ENCODE measurements around the gene PPP1R13B. TPM values are rescaled to one million over a fixed set of nuclear protein-coding genes. Genes with fewer than 3 reads are reported as not detected.

Gene PPP1R13B
- total RNA-seq, 1 experiment from 2014 or later = 3.0 TPM

DNA sequence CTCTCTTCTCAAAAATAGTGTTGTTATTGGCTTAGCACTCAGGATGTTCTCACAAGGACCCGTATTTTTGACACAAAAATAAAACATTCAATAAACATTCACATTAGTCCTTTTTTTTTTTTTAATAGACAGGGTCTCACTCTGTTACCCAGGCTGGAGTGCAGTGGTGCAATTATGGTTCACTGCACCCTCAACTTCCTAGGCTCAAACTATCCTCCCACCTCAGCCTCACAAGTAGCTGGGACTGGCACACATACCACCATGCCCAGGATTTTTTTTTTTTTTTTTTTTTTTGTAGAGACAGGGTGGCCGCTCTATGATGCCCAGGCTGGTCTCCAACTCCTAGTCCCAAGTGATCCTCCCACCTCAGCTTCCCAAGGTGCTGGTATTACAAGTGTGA lies 27.0 kb downstream of the PPP1R13B start:
- H3K4me3 ChIP-seq (ENCODE audit: low read length) = no peak overlapping the region
- no peak overlapping the region for H3K27ac ChIP-seq (ENCODE audit: low read length)
- no peaks in the 10 kb centered on the region for H3K9me2 ChIP-seq (replicated peaks; ENCODE audit: insufficient read depth, low read length)
- DNase-seq = no peak
- H2AFZ ChIP-seq (ENCODE audit: low read length) = no peak overlapping the region
- no peak overlapping the region for H3K4me2 ChIP-seq (ENCODE audit: low read depth, low read length, poor library complexity, severe bottlenecking)
- no peak overlapping the region for H3K9ac ChIP-seq (ENCODE audit: low read length)
- H3K9me3 ChIP-seq (ENCODE audit: low read length) = no peaks in the 10 kb centered on the region
- H3K4me1 ChIP-seq (ENCODE audit: low read length) = peaks cover 8% of the 10 kb centered on the region
- no peaks in the 10 kb centered on the region for H3K36me3 ChIP-seq (ENCODE audit: insufficient read depth, low read length)
- H3K27me3 ChIP-seq (ENCODE audit: low read length) = no peaks in the 10 kb centered on the region
- H3K79me2 ChIP-seq (ENCODE audit: low read length) = no peaks in the 10 kb centered on the region
- H4K20me1 ChIP-seq (ENCODE audit: insufficient read depth, low read depth, low read length) = peaks cover 12% of the 10 kb centered on the region

DNA sequence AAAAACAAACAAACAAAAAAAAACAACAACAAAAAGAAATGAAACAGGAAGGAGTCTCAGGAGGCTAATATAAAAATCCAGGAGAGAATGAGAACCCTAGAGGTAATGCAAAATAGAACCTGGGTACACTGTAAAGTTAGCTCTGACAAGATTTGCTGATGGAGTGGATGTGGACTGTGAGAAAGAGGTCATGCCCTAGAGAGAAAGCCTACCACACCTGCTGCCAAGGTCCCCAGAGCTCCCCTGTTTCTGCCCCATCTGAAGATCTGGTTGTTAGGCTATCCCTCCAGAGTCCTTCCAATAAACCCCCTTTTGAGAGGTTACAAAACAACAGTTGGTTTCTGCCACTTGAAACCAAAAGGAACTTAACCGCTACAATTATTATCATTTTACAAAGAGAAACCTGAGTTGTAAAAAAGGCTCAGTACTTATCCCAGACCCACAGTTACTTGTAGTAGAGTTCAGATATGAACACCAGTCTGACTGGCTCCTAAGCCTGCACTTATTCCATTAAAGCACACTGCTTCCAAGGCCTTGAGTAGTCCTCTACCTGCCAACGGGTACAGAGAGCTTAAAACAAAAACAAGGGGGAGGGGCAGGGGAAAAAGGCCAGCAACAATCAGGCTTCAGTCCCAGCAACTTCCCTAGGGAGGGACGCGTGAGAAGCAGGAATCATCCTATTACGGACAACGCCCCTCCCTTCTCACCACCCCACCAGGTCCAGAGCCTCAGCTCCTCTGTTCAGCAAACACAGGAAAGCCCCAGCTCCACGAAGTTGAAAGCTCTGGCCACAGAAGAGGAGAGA lies 27.7 kb downstream of the PPP1R13B start:
- H3K9me3 ChIP-seq (ENCODE audit: low read length) = no peaks in the 10 kb centered on the region
- no peaks in the 10 kb centered on the region for H3K27me3 ChIP-seq (ENCODE audit: low read length)
- no peak overlapping the region for H3K9ac ChIP-seq (ENCODE audit: low read length)
- H2AFZ ChIP-seq (ENCODE audit: low read length) = no peak overlapping the region
- peaks cover 8% of the 10 kb centered on the region for H3K4me1 ChIP-seq (ENCODE audit: low read length)
- no peak overlapping the region for H3K4me3 ChIP-seq (ENCODE audit: low read length)
- no peak overlapping the region for H3K4me2 ChIP-seq (ENCODE audit: low read depth, low read length, poor library complexity, severe bottlenecking)
- no peaks in the 10 kb centered on the region for H3K36me3 ChIP-seq (ENCODE audit: insufficient read depth, low read length)
- no peaks in the 10 kb centered on the region for H3K79me2 ChIP-seq (ENCODE audit: low read length)
- H3K27ac ChIP-seq (ENCODE audit: low read length) = no peak overlapping the region
- H4K20me1 ChIP-seq (ENCODE audit: insufficient read depth, low read depth, low read length) = peaks cover 12% of the 10 kb centered on the region
- no peak for DNase-seq
- H3K9me2 ChIP-seq (replicated peaks; ENCODE audit: insufficient read depth, low read length) = no peaks in the 10 kb centered on the region

GRCh38 chr14:103818870-103819269 lies 28.5 kb downstream of the PPP1R13B start:
- no peaks in the 10 kb centered on the region for H3K27me3 ChIP-seq (ENCODE audit: low read length)
- H3K36me3 ChIP-seq (ENCODE audit: insufficient read depth, low read length) = no peaks in the 10 kb centered on the region
- DNase-seq = no peak
- peaks cover 8% of the 10 kb centered on the region for H3K4me1 ChIP-seq (ENCODE audit: low read length)
- no peak overlapping the region for H3K4me2 ChIP-seq (ENCODE audit: low read depth, low read length, poor library complexity, severe bottlenecking)
- H2AFZ ChIP-seq (ENCODE audit: low read length) = no peak overlapping the region
- H3K9ac ChIP-seq (ENCODE audit: low read length) = no peak overlapping the region
- H3K9me3 ChIP-seq (ENCODE audit: low read length) = no peaks in the 10 kb centered on the region
- peaks cover 12% of the 10 kb centered on the region for H4K20me1 ChIP-seq (ENCODE audit: insufficient read depth, low read depth, low read length)
- no peaks in the 10 kb centered on the region for H3K9me2 ChIP-seq (replicated peaks; ENCODE audit: insufficient read depth, low read length)
- no peaks in the 10 kb centered on the region for H3K79me2 ChIP-seq (ENCODE audit: low read length)
- H3K27ac ChIP-seq (ENCODE audit: low read length) = no peak overlapping the region
- no peak overlapping the region for H3K4me3 ChIP-seq (ENCODE audit: low read length)

DNA sequence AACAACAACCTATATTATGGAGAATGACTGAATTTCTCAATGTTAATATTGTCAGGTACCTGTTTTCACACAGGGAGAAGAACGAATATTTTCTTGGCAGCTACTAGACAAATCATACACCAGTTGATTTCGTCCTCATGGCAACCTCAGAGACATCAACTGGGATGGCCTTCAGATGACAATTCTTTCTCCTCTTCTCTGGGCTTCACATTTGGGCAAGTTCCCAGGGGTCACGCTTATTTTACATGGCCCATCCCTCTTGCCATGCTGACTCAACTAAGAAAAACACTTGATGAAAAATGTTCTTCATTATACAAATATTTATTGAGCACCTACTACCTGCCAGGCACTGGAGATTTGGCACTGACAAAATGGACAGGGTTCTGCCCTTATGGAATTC lies 29.0 kb downstream of the PPP1R13B start:
- H3K4me1 ChIP-seq (ENCODE audit: low read length) = peaks cover 8% of the 10 kb centered on the region
- H4K20me1 ChIP-seq (ENCODE audit: insufficient read depth, low read depth, low read length) = peaks cover 12% of the 10 kb centered on the region
- no peaks in the 10 kb centered on the region for H3K9me3 ChIP-seq (ENCODE audit: low read length)
- H3K36me3 ChIP-seq (ENCODE audit: insufficient read depth, low read length) = no peaks in the 10 kb centered on the region
- H3K4me2 ChIP-seq (ENCODE audit: low read depth, low read length, poor library complexity, severe bottlenecking) = no peak overlapping the region
- H3K4me3 ChIP-seq (ENCODE audit: low read length) = no peak overlapping the region
- no peak for DNase-seq
- H3K27ac ChIP-seq (ENCODE audit: low read length) = no peak overlapping the region
- no peak overlapping the region for H3K9ac ChIP-seq (ENCODE audit: low read length)
- no peaks in the 10 kb centered on the region for H3K27me3 ChIP-seq (ENCODE audit: low read length)
- no peaks in the 10 kb centered on the region for H3K79me2 ChIP-seq (ENCODE audit: low read length)
- no peaks in the 10 kb centered on the region for H3K9me2 ChIP-seq (replicated peaks; ENCODE audit: insufficient read depth, low read length)
- H2AFZ ChIP-seq (ENCODE audit: low read length) = no peak overlapping the region

DNA sequence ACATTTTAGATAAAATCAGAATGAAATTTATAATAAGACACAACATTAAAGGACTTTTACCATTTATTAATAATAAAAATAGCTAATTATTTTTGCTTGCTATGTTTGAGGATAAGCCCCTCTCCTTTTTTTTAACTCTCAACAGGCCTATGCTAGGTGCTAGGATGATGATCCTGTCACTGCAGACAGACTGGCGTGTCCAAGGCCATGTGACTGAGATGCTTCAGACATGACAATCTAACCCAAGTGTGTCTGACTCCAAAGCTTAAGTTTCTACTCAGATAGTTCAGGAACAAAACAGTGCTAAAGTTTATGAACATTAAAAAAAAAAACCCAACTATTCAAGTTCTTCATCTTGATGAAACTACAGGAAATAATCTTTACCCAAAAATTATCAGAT lies 29.8 kb downstream of the PPP1R13B start:
- H3K9ac ChIP-seq (ENCODE audit: low read length) = no peak overlapping the region
- no peaks in the 10 kb centered on the region for H3K9me3 ChIP-seq (ENCODE audit: low read length)
- no peak overlapping the region for H3K4me2 ChIP-seq (ENCODE audit: low read depth, low read length, poor library complexity, severe bottlenecking)
- H3K27me3 ChIP-seq (ENCODE audit: low read length) = no peaks in the 10 kb centered on the region
- H3K4me3 ChIP-seq (ENCODE audit: low read length) = no peak overlapping the region
- no peak overlapping the region for H2AFZ ChIP-seq (ENCODE audit: low read length)
- H3K4me1 ChIP-seq (ENCODE audit: low read length) = peaks cover 8% of the 10 kb centered on the region
- H3K79me2 ChIP-seq (ENCODE audit: low read length) = no peaks in the 10 kb centered on the region
- no peaks in the 10 kb centered on the region for H3K9me2 ChIP-seq (replicated peaks; ENCODE audit: insufficient read depth, low read length)
- DNase-seq = no peak
- H3K27ac ChIP-seq (ENCODE audit: low read length) = no peak overlapping the region
- peaks cover 12% of the 10 kb centered on the region for H4K20me1 ChIP-seq (ENCODE audit: insufficient read depth, low read depth, low read length)
- no peaks in the 10 kb centered on the region for H3K36me3 ChIP-seq (ENCODE audit: insufficient read depth, low read length)

GRCh38 chr14:103816991-103817390 lies 30.4 kb downstream of the PPP1R13B start:
- Histone ChIP-seq H3K9ac (ENCODE audit: low read length) (no peak overlapping the region), H4K20me1 (ENCODE audit: insufficient read depth, low read depth, low read length) (peaks cover 12% of the 10 kb centered on the region), H3K79me2 (ENCODE audit: low read length) (no peaks in the 10 kb centered on the region), H3K9me2 (replicated peaks; ENCODE audit: insufficient read depth, low read length) (no peaks in the 10 kb centered on the region), H3K27me3 (ENCODE audit: low read length) (no peaks in the 10 kb centered on the region), H3K4me1 (ENCODE audit: low read length) (peaks cover 8% of the 10 kb centered on the region), H3K9me3 (ENCODE audit: low read length) (no peaks in the 10 kb centered on the region), H3K4me3 (ENCODE audit: low read length) (no peak overlapping the region), H2AFZ (ENCODE audit: low read length) (no peak overlapping the region), H3K4me2 (ENCODE audit: low read depth, low read length, poor library complexity, severe bottlenecking) (no peak overlapping the region), H3K36me3 (ENCODE audit: insufficient read depth, low read length) (no peaks in the 10 kb centered on the region), H3K27ac (ENCODE audit: low read length) (no peak overlapping the region)
- no peak for DNase-seq

DNA sequence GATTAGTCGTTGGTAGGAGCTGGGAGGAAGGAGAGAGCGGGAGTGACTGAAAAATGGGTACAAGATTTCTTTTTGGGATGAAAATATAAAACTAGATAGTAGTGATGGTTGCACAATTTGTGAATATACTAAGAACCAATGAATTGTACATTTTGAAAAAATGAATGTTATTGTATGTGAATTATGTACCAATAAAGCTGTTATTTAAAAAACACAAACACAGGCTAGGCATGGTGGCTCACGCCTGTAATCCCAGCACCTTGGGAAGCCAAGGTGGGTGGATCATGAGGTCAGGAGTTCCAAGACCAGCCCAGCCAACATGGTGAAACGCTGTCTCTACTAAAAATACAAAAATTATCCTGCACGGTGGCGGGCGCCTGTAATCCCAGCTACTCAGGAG lies 32.1 kb downstream of the PPP1R13B start:
- H3K9me2 ChIP-seq (replicated peaks; ENCODE audit: insufficient read depth, low read length) = no peaks in the 10 kb centered on the region
- no peaks in the 10 kb centered on the region for H3K79me2 ChIP-seq (ENCODE audit: low read length)
- H2AFZ ChIP-seq (ENCODE audit: low read length) = no peak overlapping the region
- H3K9ac ChIP-seq (ENCODE audit: low read length) = no peak overlapping the region
- H3K27ac ChIP-seq (ENCODE audit: low read length) = no peak overlapping the region
- H3K36me3 ChIP-seq (ENCODE audit: insufficient read depth, low read length) = no peaks in the 10 kb centered on the region
- H3K4me1 ChIP-seq (ENCODE audit: low read length) = peaks cover 4% of the 10 kb centered on the region
- no peak overlapping the region for H3K4me2 ChIP-seq (ENCODE audit: low read depth, low read length, poor library complexity, severe bottlenecking)
- H3K4me3 ChIP-seq (ENCODE audit: low read length) = no peak overlapping the region
- no peaks in the 10 kb centered on the region for H3K9me3 ChIP-seq (ENCODE audit: low read length)
- no peaks in the 10 kb centered on the region for H3K27me3 ChIP-seq (ENCODE audit: low read length)
- peaks cover 12% of the 10 kb centered on the region for H4K20me1 ChIP-seq (ENCODE audit: insufficient read depth, low read depth, low read length)
- no peak for DNase-seq

DNA sequence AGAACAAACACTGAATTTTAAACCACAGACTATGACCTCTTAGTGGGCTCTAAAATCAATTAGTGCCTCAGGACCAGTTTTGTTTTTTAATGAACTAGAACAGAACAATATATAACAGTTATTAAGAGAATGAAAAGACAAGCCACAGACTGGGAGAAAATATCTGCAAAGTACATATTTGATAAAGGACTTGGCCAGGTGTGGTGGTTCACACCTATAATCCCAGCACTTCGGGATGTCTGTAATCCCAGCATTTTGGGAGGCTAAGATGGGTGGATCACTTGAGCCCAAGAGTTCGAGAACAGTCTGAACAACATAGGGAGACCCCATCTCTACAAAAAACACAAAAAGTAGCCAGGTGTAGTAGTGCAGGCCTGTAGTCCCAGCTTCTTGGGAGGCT lies 36.2 kb downstream of the PPP1R13B start:
- H3K4me1 ChIP-seq (ENCODE audit: low read length) = peaks cover under 1% of the 10 kb centered on the region; the same call in 1 of the 2 replicates
- H3K27me3 ChIP-seq (ENCODE audit: low read length) = no peaks in the 10 kb centered on the region
- DNase-seq = no peak
- no peak overlapping the region for H2AFZ ChIP-seq (ENCODE audit: low read length)
- no peaks in the 10 kb centered on the region for H3K9me2 ChIP-seq (replicated peaks; ENCODE audit: insufficient read depth, low read length)
- H3K79me2 ChIP-seq (ENCODE audit: low read length) = no peaks in the 10 kb centered on the region
- no peaks in the 10 kb centered on the region for H3K36me3 ChIP-seq (ENCODE audit: insufficient read depth, low read length)
- no peak overlapping the region for H3K4me2 ChIP-seq (ENCODE audit: low read depth, low read length, poor library complexity, severe bottlenecking)
- H3K9ac ChIP-seq (ENCODE audit: low read length) = no peak overlapping the region
- H4K20me1 ChIP-seq (ENCODE audit: insufficient read depth, low read depth, low read length) = peaks cover 5% of the 10 kb centered on the region; the same call in 1 of the 2 replicates
- no peaks in the 10 kb centered on the region for H3K9me3 ChIP-seq (ENCODE audit: low read length)
- H3K27ac ChIP-seq (ENCODE audit: low read length) = no peak overlapping the region
- H3K4me3 ChIP-seq (ENCODE audit: low read length) = no peak overlapping the region
